GM12878 (cell line): ENCODE results near the gene VSTM1. TPM values are rescaled to one million over a fixed set of nuclear protein-coding genes. Genes with fewer than 3 reads are reported as not detected.

ENCODE experiments used
- ATAC-seq: fragments of 200-7000 bp; cut with Tn5 transposase; 3 replicates; pipeline ENCODE4 v1.9.1; 2020; ENCODE audit warnings: mild to moderate bottlenecking, moderate library complexity
- BruUV-seq: library from RNA; stranded (reverse); fragments of 400-500 nt; replicated peaks from 2 replicates; lab custom pipeline; 2021; lab: Mats Ljungman, UMichigan
- CTCF ChIA-PET: fragments of 300-600 bp; sonication (Branson Sonifier 250); formaldehyde crosslinking; extraction: SDS; loops from one replicate; lab custom pipeline; 2021; ENCODE audit warnings: inconsistent platforms; lab: Yijun Ruan, JAX
- POLR2A ChIA-PET: fragments of 350-600 bp; formaldehyde crosslinking; extraction: SDS; loops from one replicate; lab custom pipeline; 2021; ENCODE audit warnings: inconsistent platforms; lab: Charles Lee
- RAD21 ChIA-PET: fragments of 300-600 bp; sonication (Branson Sonifier 250); formaldehyde crosslinking; loops from one replicate; lab custom pipeline; 2023; ENCODE audit warnings: antibody characterized with exemption; ENCODE audit not compliant: unreplicated experiment; lab: Charles Lee
- SMC1A ChIA-PET: fragments of 300-600 bp; sonication (Branson Sonifier 250); formaldehyde crosslinking; loops from one replicate; lab custom pipeline; 2023; ENCODE audit not compliant: unreplicated experiment, uncharacterized antibody; lab: Charles Lee
- DNase-seq: peaks from one replicate; pipeline ENCODE4 v3.0.0-alpha.2; 2011; ENCODE audit warnings: low read depth, low spot score
- FAIRE-seq: peaks from 3 replicates; lab custom pipeline; 2011; peaks lifted over from hg19 to GRCh38; lab: Jason Lieb, UNC
- H2AFZ ChIP-seq: 2 replicates; pipeline ENCODE4 v1.6.0; 2011; ENCODE audit warnings: low read depth, low read length, control low read depth; ENCODE audit not compliant: control insufficient read depth
- H3K27ac ChIP-seq: 2 replicates; pipeline ENCODE4 v1.5.1; 2011; ENCODE audit warnings: control low read depth; ENCODE audit not compliant: control insufficient read depth, insufficient read depth
- H3K27me3 ChIP-seq, 2 experiments: replicated peaks in 1 of 2; 2 replicates each; pipeline versions ENCODE4 v1.6.0 to v1.6.1; 2011; ENCODE audit warnings: low read length in 1 of 2; ENCODE audit not compliant: control insufficient read depth in 2 of 2, insufficient read depth in 2 of 2
- H3K36me3 ChIP-seq, 2 experiments: 2 replicates each; pipeline ENCODE4 v1.5.1; 2011; ENCODE audit warnings: low read length in 1 of 2; ENCODE audit not compliant: control insufficient read depth in 2 of 2, insufficient read depth in 2 of 2
- H3K4me1 ChIP-seq: 2 replicates; pipeline ENCODE4 v1.6.1; 2011; ENCODE audit warnings: mild to moderate bottlenecking, low read length, moderate library complexity, mixed read lengths; ENCODE audit not compliant: control insufficient read depth, insufficient read depth
- H3K4me2 ChIP-seq: 2 replicates; pipeline ENCODE4 v1.6.0; 2011; ENCODE audit warnings: control low read depth; ENCODE audit not compliant: control insufficient read depth, insufficient read depth
- H3K4me3 ChIP-seq: fragments of 200-600 bp; sonication (generic); 2 replicates; pipeline ENCODE4 v1.5.1; 2016
- H3K79me2 ChIP-seq: 2 replicates; pipeline ENCODE4 v1.6.0; 2011; ENCODE audit warnings: low read length; ENCODE audit not compliant: control insufficient read depth, insufficient read depth
- H3K9ac ChIP-seq: 2 replicates; pipeline ENCODE4 v1.8.0; 2011; ENCODE audit warnings: low read length, control low read depth, mixed read lengths; ENCODE audit not compliant: control insufficient read depth, insufficient read depth
- H3K9me3 ChIP-seq: replicated peaks from 3 replicates; pipeline ENCODE4 v1.5.1; 2011; ENCODE audit warnings: mild to moderate bottlenecking, low read length; ENCODE audit not compliant: control insufficient read depth, insufficient read depth
- H4K20me1 ChIP-seq: 2 replicates; pipeline ENCODE4 v1.6.0; 2011; ENCODE audit not compliant: control insufficient read depth, insufficient read depth
- BCLAF1 ChIP-seq: fragments of 450-650 bp; IDR thresholded peaks from 2 replicates; pipeline ENCODE4 v1.6.1; 2017; ENCODE audit warnings: antibody characterized with exemption, mild to moderate bottlenecking, moderate library complexity
- CHD1 ChIP-seq: IDR thresholded peaks from 2 replicates; pipeline ENCODE4 v1.6.1; 2012; ENCODE audit warnings: low read depth, low read length, improper control_type of control experiment
- EED ChIP-seq: sonication (generic); IDR thresholded peaks from 2 replicates; pipeline ENCODE4 v1.6.1; 2016; ENCODE audit warnings: antibody characterized with exemption, low read depth
- HDGF ChIP-seq: fragments of 450-650 bp; IDR thresholded peaks from 2 replicates; pipeline ENCODE4 v1.6.1; 2016; ENCODE audit warnings: antibody characterized with exemption
- KLF5 ChIP-seq: fragments of 450-650 bp; IDR thresholded peaks from 2 replicates; pipeline ENCODE4 v1.6.1; 2014; ENCODE audit warnings: mild to moderate bottlenecking; ENCODE audit not compliant: partially characterized antibody
- PKNOX1 ChIP-seq: fragments of 450-650 bp; IDR thresholded peaks from 2 replicates; pipeline ENCODE4 v1.6.1; 2016; ENCODE audit warnings: mild to moderate bottlenecking
- YBX1 ChIP-seq: fragments of 450-650 bp; IDR thresholded peaks from 2 replicates; pipeline ENCODE4 v1.6.1; 2016; ENCODE audit warnings: antibody characterized with exemption
- ZNF24 ChIP-seq: fragments of 450-650 bp; IDR thresholded peaks from 2 replicates; pipeline ENCODE4 v1.6.1; 2017; ENCODE audit warnings: antibody characterized with exemption, mild to moderate bottlenecking
- WGBS: methylation state at CpG from one replicate; pipeline ENCODE4 v1.1.6; 2016; ENCODE audit warnings: low lambda C conversion rate; ENCODE audit not compliant: insufficient replicate concordance, insufficient coverage; ENCODE audit errors: missing lambda C conversion rate; 5-methylcytosine and 5-hydroxymethylcytosine counted together
- in situ Hi-C: fragments of 300-500 bp; cut with MboI; formaldehyde crosslinking; loops from 9 replicates; pipeline ENCODE4 v1.14.3; 2018; ENCODE audit warnings: mixed read lengths
- intact Hi-C: fragments of 100-400 bp; cut with micrococcal nuclease; formaldehyde crosslinking; loops from one replicate; pipeline ENCODE4 v1.14.2; 2022; ENCODE audit not compliant: unreplicated experiment
- polyA plus RNA-seq, 11 experiments: library from polyadenylated mRNA; depleted of rRNA in 4 of 11; unstranded in 6 of 11; stranded (reverse) in 5 of 11; fragments of >200 nt; fragmentation: Nextera tagmentation in 4 of 11; fragmentation: Illumina TruSeq in 1 of 11; extraction: Ambion mirVana in 4 of 11; extraction: Trizol in 1 of 11; gene quantifications; 1 replicate in 1 of 11; 2 replicates in 10 of 11; pipeline versions ENCODE4 v1.2.1 to v1.2.3, GENCODE V29; 2011 to 2016; ENCODE audit warnings: inconsistent platforms in 2 of 11, missing spikeins in 2 of 11, low read depth in 1 of 11
- total RNA-seq, 4 experiments: library from RNA; depleted of rRNA in 3 of 4; stranded (reverse); fragments of >200 nt in 3 of 4; fragmentation: Illumina TruSeq in 1 of 4; extraction: Trizol in 1 of 4; gene quantifications; 2 replicates each; pipeline versions ENCODE4 v1.2.1 to v1.2.3, GENCODE V29; 2013 to 2021
- TF ChIP-seq, protein P1 (sequence below): fragments of 450-650 bp; IDR thresholded peaks from 2 replicates; pipeline ENCODE4 v1.6.1; 2018; ENCODE audit warnings: mild to moderate bottlenecking, low read depth, moderate library complexity; ENCODE audit not compliant: partially characterized antibody

Gene VSTM1
- total and polyA plus RNA-seq, 10 of the 15 experiments (the other 5 are each of a cell fraction or from before 2014, with no cell fraction given), result not detected

DNA sequence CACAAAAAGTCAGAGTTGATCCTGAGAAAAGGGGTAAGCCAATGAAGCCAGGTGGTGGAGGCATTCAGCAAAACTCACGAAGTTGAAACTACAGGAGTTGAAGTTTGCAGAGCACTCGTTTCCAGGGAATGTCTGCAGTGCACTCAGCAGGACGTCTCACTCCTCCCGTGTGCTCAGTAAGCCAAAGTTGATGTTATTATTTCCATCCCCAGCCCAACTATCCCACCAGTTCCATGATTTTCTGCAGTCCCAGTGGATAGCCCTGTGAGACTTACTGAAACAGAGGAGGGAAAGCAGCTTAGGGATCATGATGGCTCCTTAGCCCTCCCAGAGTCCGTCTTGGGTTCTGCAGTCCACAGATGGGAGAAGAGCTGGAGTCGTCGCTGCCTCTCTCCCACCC lies 17.3 kb upstream of the VSTM1 start, which contains the start of gene TARM1:
Gene TARM1 (minus strand): TSS at position 334 of the 400 bp plus-strand sequence. CDS start 25 bp downstream, at position 309.
- BruUV-seq, result no TSS peak
- intact Hi-C loops (no loop called here), in situ Hi-C loops (no loop called here)
- Histone ChIP-seq H3K4me1 (no peaks in the 10 kb centered on the region), H3K36me3 (no peaks in the 10 kb centered on the region), H3K27me3 (no peaks in the 10 kb centered on the region), H3K27ac (no peak within 1 kb of the TSS), H3K79me2 (no peaks in the 10 kb centered on the region), H4K20me1 (no peaks in the 10 kb centered on the region), H3K9me3 (peaks cover 4% of the 10 kb centered on the region; the same call in 2 of the 3 replicates), H3K4me3 (no peak within 1 kb of the TSS), H3K4me2 (no peak within 1 kb of the TSS), H3K9ac (no peak within 1 kb of the TSS), H2AFZ (no peak within 1 kb of the TSS)
- TF ChIP-seq ZNF24 (no peak), EED (no peak), KLF5 (no peak), CHD1 (no peak), BCLAF1 (no peak), YBX1 (no peak), PKNOX1 (no peak), HDGF (no peak)
- TF ChIP-seq, protein P1, sequence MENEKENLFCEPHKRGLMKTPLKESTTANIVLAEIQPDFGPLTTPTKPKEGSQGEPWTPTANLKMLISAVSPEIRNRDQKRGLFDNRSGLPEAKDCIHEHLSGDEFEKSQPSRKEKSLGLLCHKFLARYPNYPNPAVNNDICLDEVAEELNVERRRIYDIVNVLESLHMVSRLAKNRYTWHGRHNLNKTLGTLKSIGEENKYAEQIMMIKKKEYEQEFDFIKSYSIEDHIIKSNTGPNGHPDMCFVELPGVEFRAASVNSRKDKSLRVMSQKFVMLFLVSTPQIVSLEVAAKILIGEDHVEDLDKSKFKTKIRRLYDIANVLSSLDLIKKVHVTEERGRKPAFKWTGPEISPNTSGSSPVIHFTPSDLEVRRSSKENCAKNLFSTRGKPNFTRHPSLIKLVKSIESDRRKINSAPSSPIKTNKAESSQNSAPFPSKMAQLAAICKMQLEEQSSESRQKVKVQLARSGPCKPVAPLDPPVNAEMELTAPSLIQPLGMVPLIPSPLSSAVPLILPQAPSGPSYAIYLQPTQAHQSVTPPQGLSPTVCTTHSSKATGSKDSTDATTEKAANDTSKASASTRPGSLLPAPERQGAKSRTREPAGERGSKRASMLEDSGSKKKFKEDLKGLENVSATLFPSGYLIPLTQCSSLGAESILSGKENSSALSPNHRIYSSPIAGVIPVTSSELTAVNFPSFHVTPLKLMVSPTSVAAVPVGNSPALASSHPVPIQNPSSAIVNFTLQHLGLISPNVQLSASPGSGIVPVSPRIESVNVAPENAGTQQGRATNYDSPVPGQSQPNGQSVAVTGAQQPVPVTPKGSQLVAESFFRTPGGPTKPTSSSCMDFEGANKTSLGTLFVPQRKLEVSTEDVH, result no peak
- ChIA-PET POLR2A (no interaction called here), RAD21 (no interaction called here), SMC1A (no interaction called here), CTCF (no interaction called here)
- FAIRE-seq (no peak), ATAC-seq (no peak), DNase-seq (no peak)
- 63% methylated on average over 7 of the region's 7 CpGs for WGBS
